ENCODE results near the gene KLK14. TPM values are rescaled to one million over a fixed set of nuclear protein-coding genes. Genes with fewer than 3 reads are reported as not detected.

Gene KLK14
- total RNA-seq, 4 donors from 2014 or later: 1.1 to 6.6 TPM; not detected in 2

GRCh38 chr19:51097166-51097738 is 14.6 kb upstream of the KLK14 start:
- TF ChIP-seq CTCF (IDR thresholded peaks at IDR 0.05) (peak in 5 of 6 experiments; percentile 49 to 69 (median 56)), POLR2A (IDR thresholded peaks at IDR 0.05) (no peak)
- DNase-seq: peak; percentile 58 to 79 (median 79)
- Histone ChIP-seq H3K27me3 (no peaks in the 10 kb centered on the region), H3K4me3 (no peak overlapping the region), H3K4me1 (no peaks in the 10 kb centered on the region), H3K36me3 (peaks cover 0 to 30% (median 0%) of the 10 kb centered on the region in 3 donors), H3K27ac (no peak overlapping the region), H3K9me3 (no peaks in the 10 kb centered on the region)

- Histone ChIP-seq H3K9me3 (no peaks in the 10 kb centered on the region), H3K27me3 (no peaks in the 10 kb centered on the region), H3K27ac (no peak overlapping the region), H3K36me3 (peaks cover 0 to 25% (median 0%) of the 10 kb centered on the region in 3 donors), H3K4me3 (no peak overlapping the region), H3K4me1 (no peaks in the 10 kb centered on the region)
- TF ChIP-seq CTCF (IDR thresholded peaks at IDR 0.05) (no peak), POLR2A (IDR thresholded peaks at IDR 0.05) (no peak)
- DNase-seq: peak in 1 of 3 donors; percentile 37
Observed at GRCh38 chr19:51096473-51097165, 13.9 kb upstream of the KLK14 start.

GRCh38 chr19:51094696-51095279 is 12.1 kb upstream of the KLK14 start:
- Histone ChIP-seq H3K4me3 (no peak overlapping the region), H3K36me3 (peaks cover 0 to 9% (median 0%) of the 10 kb centered on the region in 3 donors), H3K4me1 (no peaks in the 10 kb centered on the region), H3K27me3 (no peaks in the 10 kb centered on the region), H3K9me3 (no peaks in the 10 kb centered on the region), H3K27ac (no peak overlapping the region)
- peak in 4 of 6 experiments; percentile 34 to 68 (median 37) for TF ChIP-seq CTCF (IDR thresholded peaks at IDR 0.05)
- TF ChIP-seq POLR2A (IDR thresholded peaks at IDR 0.05): no peak
- no peak for DNase-seq

GRCh38 chr19:51093510-51094345 is 11.0 kb upstream of the KLK14 start:
- H3K27me3 ChIP-seq: no peaks in the 10 kb centered on the region
- DNase-seq: no peak
- H3K4me3 ChIP-seq: no peak overlapping the region
- TF ChIP-seq POLR2A (IDR thresholded peaks at IDR 0.05): no peak
- no peak for TF ChIP-seq CTCF (IDR thresholded peaks at IDR 0.05)
- H3K9me3 ChIP-seq: no peaks in the 10 kb centered on the region
- H3K4me1 ChIP-seq: no peaks in the 10 kb centered on the region
- H3K36me3 ChIP-seq: peaks cover 0 to 8% (median 0%) of the 10 kb centered on the region in 3 donors
- no peak overlapping the region for H3K27ac ChIP-seq

- TF ChIP-seq CTCF (IDR thresholded peaks at IDR 0.05): no peak
- no peak for TF ChIP-seq POLR2A (IDR thresholded peaks at IDR 0.05)
- Histone ChIP-seq H3K4me3 (no peak overlapping the region), H3K4me1 (no peaks in the 10 kb centered on the region), H3K27me3 (no peaks in the 10 kb centered on the region), H3K36me3 (peaks cover 0 to 5% (median 0%) of the 10 kb centered on the region in 3 donors), H3K9me3 (no peaks in the 10 kb centered on the region), H3K27ac (no peak overlapping the region)
- DNase-seq: no peak
Observed at GRCh38 chr19:51093101-51093500, 10.4 kb upstream of the KLK14 start.

Measured in Peyer's patch (tissue), 4 donors.